C4-2B (cell line): ENCODE results near the gene POLR1H.

Experiments used
- ZFX ChIP-seq: fragments of 450-650 bp; IDR thresholded peaks from 2 replicates; pipeline ENCODE4 v1.6.1; 2017
- TF ChIP-seq, protein P1 (sequence below): fragments of 450-650 bp; conservative IDR thresholded peaks from 2 replicates; pipeline ENCODE4 v1.5.1; 2017; ENCODE audit warnings: mild to moderate bottlenecking

DNA sequence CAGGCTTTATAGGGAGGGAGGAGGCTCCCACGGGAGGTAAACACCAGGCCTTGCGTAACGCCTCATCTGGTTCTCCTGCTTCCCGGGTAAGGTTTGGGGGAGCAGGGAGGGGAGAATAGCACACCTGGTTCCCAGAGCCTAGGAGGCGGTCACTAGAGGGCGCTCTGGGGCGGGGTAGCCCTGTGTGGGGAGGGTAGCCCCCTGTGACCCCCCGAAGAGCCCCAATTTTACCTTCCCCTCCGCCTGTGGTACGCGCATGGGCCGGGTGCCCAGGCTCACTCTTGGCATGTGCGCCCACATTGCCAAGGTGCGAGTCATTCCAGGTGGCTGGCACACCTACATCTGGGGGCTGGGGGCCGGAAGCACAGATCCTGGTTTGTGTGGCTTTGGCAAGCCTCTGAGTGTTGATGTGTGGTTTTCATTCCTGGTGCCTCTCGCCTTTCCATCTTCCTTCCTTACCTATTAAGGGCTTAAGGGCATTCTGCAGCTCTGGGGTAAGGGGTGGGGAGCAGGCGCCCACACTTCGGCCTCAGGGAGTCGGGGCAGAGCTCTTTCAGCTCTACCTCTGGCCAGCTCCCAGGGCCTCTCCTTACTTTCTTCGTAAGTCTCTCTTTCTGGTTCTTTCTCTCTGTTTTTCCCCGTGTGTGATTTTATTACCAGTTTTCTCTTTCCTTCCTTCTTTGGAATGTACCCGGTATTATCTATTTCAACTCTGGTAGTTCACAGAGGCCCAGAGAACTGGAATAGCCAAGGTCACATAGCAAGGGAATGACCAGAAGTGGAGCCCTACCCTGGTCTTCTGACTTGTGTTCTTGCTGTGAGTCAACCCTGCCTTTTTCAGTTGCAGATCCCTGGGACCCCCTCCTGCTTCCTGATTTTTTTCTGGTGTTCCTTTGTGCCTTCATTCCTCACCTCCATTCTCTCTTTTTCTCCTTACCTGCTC, 15.0 kb downstream of the POLR1H start:
- TF ChIP-seq, protein P1, sequence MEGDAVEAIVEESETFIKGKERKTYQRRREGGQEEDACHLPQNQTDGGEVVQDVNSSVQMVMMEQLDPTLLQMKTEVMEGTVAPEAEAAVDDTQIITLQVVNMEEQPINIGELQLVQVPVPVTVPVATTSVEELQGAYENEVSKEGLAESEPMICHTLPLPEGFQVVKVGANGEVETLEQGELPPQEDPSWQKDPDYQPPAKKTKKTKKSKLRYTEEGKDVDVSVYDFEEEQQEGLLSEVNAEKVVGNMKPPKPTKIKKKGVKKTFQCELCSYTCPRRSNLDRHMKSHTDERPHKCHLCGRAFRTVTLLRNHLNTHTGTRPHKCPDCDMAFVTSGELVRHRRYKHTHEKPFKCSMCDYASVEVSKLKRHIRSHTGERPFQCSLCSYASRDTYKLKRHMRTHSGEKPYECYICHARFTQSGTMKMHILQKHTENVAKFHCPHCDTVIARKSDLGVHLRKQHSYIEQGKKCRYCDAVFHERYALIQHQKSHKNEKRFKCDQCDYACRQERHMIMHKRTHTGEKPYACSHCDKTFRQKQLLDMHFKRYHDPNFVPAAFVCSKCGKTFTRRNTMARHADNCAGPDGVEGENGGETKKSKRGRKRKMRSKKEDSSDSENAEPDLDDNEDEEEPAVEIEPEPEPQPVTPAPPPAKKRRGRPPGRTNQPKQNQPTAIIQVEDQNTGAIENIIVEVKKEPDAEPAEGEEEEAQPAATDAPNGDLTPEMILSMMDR = peak; percentile 60
- TF ChIP-seq ZFX = no peak
